Peyer's patch (tissue), 4 donors: ENCODE results near the gene LAMA5.

Source experiments
- POLR2A ChIP-seq, 2 donors: fragments of 450-650 bp; IDR thresholded peaks; one replicate each; pipeline ENCODE4 v1.5.1; 2017; ENCODE audit warnings: antibody characterized with exemption in 2 of 2, mild to moderate bottlenecking in 2 of 2, moderate library complexity in 2 of 2
- TF ChIP-seq, protein P1 (sequence below), 6 experiments: fragments of 450-650 bp in 4 of 6; fragments of 200-600 bp in 2 of 6; sonication (generic) in 1 of 6; IDR thresholded peaks; one replicate each; pipeline ENCODE4 v1.5.1; 2017 to 2019; ENCODE audit warnings: antibody characterized with exemption in 6 of 6, mild to moderate bottlenecking in 3 of 6, moderate library complexity in 1 of 6

DNA sequence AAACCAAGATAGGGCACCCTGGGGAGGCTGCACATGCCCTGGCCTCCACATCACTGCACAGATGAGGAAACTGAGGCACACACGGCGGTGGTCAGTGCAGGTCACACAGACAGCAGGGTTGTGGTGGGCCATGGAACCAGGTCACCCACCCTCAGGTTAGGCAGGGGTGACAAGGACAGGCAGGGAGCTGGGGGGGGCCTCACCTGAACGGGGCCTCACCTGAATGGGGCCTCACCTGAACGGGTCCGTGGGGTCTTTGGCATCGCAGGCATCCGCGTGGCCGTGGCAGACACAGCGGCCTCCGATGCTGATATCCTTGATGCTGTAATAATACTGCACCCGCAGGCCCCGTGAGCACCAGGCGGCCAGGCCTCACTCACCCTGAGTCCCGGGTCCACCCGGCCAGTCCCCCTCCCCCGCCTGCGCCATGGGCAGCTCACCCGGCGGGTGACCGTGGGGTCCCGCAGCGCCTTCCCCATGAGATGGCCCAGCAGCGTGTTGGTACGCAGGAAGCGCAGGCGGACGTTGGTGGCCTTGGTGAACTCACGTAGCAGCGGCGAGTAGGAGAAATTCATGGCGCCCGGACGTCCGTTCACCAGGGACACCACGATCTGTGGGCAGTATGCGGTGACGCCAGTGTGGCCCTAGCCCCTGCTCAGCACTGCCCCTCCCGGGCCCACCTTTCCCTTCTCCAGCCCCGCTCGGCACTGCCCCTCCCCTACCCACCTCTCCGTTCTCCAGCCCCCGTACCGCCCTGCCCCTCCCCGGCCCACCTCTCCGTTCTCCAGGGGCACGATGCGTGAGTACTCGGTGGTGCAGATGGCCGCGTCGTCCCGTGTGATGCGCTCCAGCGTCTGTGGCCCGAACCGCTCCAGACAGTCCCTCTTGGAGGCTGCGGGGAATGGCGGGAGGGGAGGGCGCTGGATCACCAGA is 15.4 kb downstream of the LAMA5 start:
- no peak for TF ChIP-seq POLR2A (IDR thresholded peaks at IDR 0.05)
- TF ChIP-seq, protein P1, sequence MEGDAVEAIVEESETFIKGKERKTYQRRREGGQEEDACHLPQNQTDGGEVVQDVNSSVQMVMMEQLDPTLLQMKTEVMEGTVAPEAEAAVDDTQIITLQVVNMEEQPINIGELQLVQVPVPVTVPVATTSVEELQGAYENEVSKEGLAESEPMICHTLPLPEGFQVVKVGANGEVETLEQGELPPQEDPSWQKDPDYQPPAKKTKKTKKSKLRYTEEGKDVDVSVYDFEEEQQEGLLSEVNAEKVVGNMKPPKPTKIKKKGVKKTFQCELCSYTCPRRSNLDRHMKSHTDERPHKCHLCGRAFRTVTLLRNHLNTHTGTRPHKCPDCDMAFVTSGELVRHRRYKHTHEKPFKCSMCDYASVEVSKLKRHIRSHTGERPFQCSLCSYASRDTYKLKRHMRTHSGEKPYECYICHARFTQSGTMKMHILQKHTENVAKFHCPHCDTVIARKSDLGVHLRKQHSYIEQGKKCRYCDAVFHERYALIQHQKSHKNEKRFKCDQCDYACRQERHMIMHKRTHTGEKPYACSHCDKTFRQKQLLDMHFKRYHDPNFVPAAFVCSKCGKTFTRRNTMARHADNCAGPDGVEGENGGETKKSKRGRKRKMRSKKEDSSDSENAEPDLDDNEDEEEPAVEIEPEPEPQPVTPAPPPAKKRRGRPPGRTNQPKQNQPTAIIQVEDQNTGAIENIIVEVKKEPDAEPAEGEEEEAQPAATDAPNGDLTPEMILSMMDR (IDR thresholded peaks at IDR 0.05), result no peak
